ENCODE results near the gene CA10. TPM values are rescaled to one million over a fixed set of nuclear protein-coding genes. Genes with fewer than 3 reads are reported as not detected.

Gene CA10
- total and polyA plus RNA-seq, 9 of the 15 experiments (the other 6 are each of a cell fraction or from before 2014, with no cell fraction given), result not detected

DNA sequence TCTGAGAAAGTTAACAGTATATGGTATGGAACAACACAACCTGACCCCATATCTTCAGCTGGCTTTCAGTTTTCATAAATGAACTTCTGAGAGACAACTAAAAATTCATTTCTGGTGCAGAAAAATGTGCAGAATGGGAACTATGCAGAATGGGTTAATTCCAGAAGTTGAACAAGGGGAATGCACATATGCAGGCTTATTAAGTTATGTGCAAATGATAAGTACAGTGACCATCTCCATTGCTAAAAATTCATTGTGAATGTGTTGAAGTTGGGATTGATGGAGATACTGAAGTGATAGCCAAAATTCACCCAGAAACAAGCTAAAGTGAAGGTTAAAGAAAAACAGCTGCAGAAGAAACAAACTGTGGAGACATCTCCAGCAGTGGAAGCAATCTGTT is 315.8 kb downstream of the CA10 start:
- Histone ChIP-seq H2AFZ (ENCODE audit: low read depth, low read length) (no peak overlapping the region), H3K9me3 (replicated peaks; ENCODE audit: control insufficient read depth, insufficient read depth, low read depth, low read length) (no peaks in the 10 kb centered on the region), H3K27me3 (ENCODE audit: control insufficient read depth in 2 of 2, insufficient read depth in 2 of 2, low read length in 2 of 2) (no peaks in the 10 kb centered on the region), H3K27ac (ENCODE audit: extremely low read depth, low read depth, low read length) (no peak overlapping the region), H3K36me3 (ENCODE audit: control insufficient read depth, insufficient read depth, low read length) (no peaks in the 10 kb centered on the region), H3K9ac (ENCODE audit: insufficient read depth in 1 of 2, low read depth in 2 of 2, low read length in 2 of 2) (no peak overlapping the region), H4K20me1 (replicated peaks; ENCODE audit: control insufficient read depth, insufficient read depth, low read length) (no peaks in the 10 kb centered on the region), H3K4me2 (ENCODE audit: insufficient read depth, low read length) (no peak overlapping the region), H3K9me1 (ENCODE audit: control insufficient read depth, insufficient read depth, low read length) (no peaks in the 10 kb centered on the region), H3K79me2 (ENCODE audit: control insufficient read depth, insufficient read depth, low read length) (no peaks in the 10 kb centered on the region), H3K4me1 (replicated peaks in 1 of 2; ENCODE audit: control insufficient read depth in 2 of 2, insufficient read depth in 2 of 2, low read length in 2 of 2) (no peaks in the 10 kb centered on the region), H3K4me3 (no peak overlapping the region)
- ATAC-seq, result no peak
- CTCF ChIA-PET (ENCODE audit: low intra/inter-chr PET ratio), result no interaction called here
- intact Hi-C loops (cut with micrococcal nuclease) (no loop called here), in situ Hi-C loops (cut with MboI) (no loop called here)
- FAIRE-seq, result no peak
- no TSS peak for BruUV-seq (replicated peaks)
- POLR2A ChIA-PET, result no interaction called here
- DNase-seq (ENCODE audit: extremely low read depth in 1 of 4, low spot score in 3 of 4), result no peak
- no peak for TF ChIP-seq RBM34 (IDR thresholded peaks at IDR 0.05; ENCODE audit: borderline replicate concordance, insufficient read depth, low read length)
- no peak for TF ChIP-seq CBX8 (IDR thresholded peaks at IDR 0.05; ENCODE audit: borderline replicate concordance, extremely low read depth, low read depth, low read length, poor library complexity, severe bottlenecking)
- TF ChIP-seq, protein P1, sequence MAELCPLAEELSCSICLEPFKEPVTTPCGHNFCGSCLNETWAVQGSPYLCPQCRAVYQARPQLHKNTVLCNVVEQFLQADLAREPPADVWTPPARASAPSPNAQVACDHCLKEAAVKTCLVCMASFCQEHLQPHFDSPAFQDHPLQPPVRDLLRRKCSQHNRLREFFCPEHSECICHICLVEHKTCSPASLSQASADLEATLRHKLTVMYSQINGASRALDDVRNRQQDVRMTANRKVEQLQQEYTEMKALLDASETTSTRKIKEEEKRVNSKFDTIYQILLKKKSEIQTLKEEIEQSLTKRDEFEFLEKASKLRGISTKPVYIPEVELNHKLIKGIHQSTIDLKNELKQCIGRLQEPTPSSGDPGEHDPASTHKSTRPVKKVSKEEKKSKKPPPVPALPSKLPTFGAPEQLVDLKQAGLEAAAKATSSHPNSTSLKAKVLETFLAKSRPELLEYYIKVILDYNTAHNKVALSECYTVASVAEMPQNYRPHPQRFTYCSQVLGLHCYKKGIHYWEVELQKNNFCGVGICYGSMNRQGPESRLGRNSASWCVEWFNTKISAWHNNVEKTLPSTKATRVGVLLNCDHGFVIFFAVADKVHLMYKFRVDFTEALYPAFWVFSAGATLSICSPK (IDR thresholded peaks at IDR 0.05; ENCODE audit: borderline replicate concordance), result no peak
- no peak for TF ChIP-seq SNIP1 (IDR thresholded peaks at IDR 0.05; ENCODE audit: low read depth)
- TF ChIP-seq, protein P2, sequence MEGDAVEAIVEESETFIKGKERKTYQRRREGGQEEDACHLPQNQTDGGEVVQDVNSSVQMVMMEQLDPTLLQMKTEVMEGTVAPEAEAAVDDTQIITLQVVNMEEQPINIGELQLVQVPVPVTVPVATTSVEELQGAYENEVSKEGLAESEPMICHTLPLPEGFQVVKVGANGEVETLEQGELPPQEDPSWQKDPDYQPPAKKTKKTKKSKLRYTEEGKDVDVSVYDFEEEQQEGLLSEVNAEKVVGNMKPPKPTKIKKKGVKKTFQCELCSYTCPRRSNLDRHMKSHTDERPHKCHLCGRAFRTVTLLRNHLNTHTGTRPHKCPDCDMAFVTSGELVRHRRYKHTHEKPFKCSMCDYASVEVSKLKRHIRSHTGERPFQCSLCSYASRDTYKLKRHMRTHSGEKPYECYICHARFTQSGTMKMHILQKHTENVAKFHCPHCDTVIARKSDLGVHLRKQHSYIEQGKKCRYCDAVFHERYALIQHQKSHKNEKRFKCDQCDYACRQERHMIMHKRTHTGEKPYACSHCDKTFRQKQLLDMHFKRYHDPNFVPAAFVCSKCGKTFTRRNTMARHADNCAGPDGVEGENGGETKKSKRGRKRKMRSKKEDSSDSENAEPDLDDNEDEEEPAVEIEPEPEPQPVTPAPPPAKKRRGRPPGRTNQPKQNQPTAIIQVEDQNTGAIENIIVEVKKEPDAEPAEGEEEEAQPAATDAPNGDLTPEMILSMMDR (IDR thresholded peaks at IDR 0.05 in 2 of 3, conservative IDR thresholded peaks at IDR 0.05 in 1 of 3; ENCODE audit: insufficient read depth in 2 of 3, low read depth in 1 of 3, low read length in 3 of 3), result no peak
- no peak for TF ChIP-seq ZNF717 (CRISPR knock-in tag; IDR thresholded peaks at IDR 0.05)
- TF ChIP-seq PHF8 (IDR thresholded peaks at IDR 0.05; ENCODE audit: borderline replicate concordance, low read length), result no peak
- TF ChIP-seq EWSR1 (IDR thresholded peaks at IDR 0.05; ENCODE audit: borderline replicate concordance, low read depth, partially characterized antibody), result no peak
- TF ChIP-seq, protein P3, sequence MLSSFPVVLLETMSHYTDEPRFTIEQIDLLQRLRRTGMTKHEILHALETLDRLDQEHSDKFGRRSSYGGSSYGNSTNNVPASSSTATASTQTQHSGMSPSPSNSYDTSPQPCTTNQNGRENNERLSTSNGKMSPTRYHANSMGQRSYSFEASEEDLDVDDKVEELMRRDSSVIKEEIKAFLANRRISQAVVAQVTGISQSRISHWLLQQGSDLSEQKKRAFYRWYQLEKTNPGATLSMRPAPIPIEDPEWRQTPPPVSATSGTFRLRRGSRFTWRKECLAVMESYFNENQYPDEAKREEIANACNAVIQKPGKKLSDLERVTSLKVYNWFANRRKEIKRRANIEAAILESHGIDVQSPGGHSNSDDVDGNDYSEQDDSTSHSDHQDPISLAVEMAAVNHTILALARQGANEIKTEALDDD (IDR thresholded peaks at IDR 0.05), result no peak
- TF ChIP-seq TAF7 (tag; IDR thresholded peaks at IDR 0.05), result no peak
- TF ChIP-seq CBFB (CRISPR knock-in tag; IDR thresholded peaks at IDR 0.05), result no peak
- TF ChIP-seq FOXM1 (IDR thresholded peaks at IDR 0.05; ENCODE audit: low read depth), result no peak
- TF ChIP-seq FOXM1 (CRISPR knock-in tag; IDR thresholded peaks at IDR 0.05; ENCODE audit: low read depth), result no peak
- no peak for TF ChIP-seq ZNF41 (CRISPR knock-in tag; conservative IDR thresholded peaks at IDR 0.05)
- TF ChIP-seq, protein P4, sequence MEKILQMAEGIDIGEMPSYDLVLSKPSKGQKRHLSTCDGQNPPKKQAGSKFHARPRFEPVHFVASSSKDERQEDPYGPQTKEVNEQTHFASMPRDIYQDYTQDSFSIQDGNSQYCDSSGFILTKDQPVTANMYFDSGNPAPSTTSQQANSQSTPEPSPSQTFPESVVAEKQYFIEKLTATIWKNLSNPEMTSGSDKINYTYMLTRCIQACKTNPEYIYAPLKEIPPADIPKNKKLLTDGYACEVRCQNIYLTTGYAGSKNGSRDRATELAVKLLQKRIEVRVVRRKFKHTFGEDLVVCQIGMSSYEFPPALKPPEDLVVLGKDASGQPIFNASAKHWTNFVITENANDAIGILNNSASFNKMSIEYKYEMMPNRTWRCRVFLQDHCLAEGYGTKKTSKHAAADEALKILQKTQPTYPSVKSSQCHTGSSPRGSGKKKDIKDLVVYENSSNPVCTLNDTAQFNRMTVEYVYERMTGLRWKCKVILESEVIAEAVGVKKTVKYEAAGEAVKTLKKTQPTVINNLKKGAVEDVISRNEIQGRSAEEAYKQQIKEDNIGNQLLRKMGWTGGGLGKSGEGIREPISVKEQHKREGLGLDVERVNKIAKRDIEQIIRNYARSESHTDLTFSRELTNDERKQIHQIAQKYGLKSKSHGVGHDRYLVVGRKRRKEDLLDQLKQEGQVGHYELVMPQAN (IDR thresholded peaks at IDR 0.05; ENCODE audit: borderline replicate concordance), result no peak

Data from K562 (cell line).